Measurements from ENCODE around the gene LENG9.

DNA sequence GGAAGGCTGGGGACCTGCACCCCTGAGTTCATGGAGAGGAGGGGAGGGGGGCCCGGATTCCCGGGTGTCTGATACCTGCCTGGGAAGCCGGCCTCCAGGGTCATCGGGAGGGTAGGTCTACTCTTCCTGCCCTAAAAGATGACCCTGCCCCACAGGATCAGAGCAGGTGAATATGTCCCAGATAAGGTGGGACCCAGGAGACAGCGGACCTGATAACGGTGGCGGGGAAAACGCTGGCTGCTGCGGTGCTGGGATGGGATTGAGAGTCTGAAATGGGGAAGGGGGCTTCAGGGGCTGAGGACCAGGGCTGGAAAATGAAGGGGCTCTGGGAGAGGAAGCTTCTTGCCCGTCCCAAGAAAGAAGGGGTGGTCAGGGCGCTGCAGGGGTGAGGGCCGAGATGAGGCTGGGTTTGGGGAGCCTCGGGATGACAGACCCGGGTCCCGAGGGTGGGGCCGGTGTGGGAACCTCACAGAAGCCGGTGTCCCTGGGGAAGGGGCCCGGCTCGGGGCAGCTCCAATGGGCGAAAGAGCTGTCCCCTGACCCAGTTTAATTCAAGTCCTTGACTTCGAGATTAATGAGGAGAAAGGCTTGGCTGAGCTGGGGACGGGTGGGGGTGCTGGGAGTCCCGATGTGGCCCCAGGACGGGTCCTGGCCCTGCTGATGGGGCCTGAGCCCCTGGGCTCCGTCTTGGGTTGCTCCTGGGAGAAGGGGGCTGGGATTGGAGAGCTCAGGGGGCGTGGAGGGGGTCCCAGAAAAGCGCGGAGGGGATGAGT is 47.5 kb downstream of the LENG9 start:
- TF ChIP-seq, protein P1, sequence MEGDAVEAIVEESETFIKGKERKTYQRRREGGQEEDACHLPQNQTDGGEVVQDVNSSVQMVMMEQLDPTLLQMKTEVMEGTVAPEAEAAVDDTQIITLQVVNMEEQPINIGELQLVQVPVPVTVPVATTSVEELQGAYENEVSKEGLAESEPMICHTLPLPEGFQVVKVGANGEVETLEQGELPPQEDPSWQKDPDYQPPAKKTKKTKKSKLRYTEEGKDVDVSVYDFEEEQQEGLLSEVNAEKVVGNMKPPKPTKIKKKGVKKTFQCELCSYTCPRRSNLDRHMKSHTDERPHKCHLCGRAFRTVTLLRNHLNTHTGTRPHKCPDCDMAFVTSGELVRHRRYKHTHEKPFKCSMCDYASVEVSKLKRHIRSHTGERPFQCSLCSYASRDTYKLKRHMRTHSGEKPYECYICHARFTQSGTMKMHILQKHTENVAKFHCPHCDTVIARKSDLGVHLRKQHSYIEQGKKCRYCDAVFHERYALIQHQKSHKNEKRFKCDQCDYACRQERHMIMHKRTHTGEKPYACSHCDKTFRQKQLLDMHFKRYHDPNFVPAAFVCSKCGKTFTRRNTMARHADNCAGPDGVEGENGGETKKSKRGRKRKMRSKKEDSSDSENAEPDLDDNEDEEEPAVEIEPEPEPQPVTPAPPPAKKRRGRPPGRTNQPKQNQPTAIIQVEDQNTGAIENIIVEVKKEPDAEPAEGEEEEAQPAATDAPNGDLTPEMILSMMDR (IDR thresholded peaks at IDR 0.05; ENCODE audit: low read length) = no peak
- TF ChIP-seq EZH2 (optimal IDR thresholded peaks at IDR 0.05; ENCODE audit: low read depth, low read length) (no peak), EZH2phosphoT487 (IDR thresholded peaks at IDR 0.05; ENCODE audit: low read length) (no peak)

All from MM.1S (cell line).